Left ventricle myocardium inferior (tissue), 1 donor: ENCODE measurements around the gene COL23A1. TPM values are rescaled to one million over a fixed set of nuclear protein-coding genes. Genes with fewer than 3 reads are reported as not detected.

Experiments
- DNase-seq: peaks from one replicate; pipeline ENCODE4 v3.0.0-alpha.2; 2020
- H3K27ac ChIP-seq: fragments of 200-600 bp; replicated peaks from 2 replicates; pipeline ENCODE4 v1.8.0; 2021
- H3K27me3 ChIP-seq: fragments of 200-600 bp; 2 replicates; pipeline ENCODE4 v1.8.0; 2021; ENCODE audit warnings: low read depth
- H3K36me3 ChIP-seq: fragments of 200-600 bp; 2 replicates; pipeline ENCODE4 v1.8.0; 2021
- H3K4me1 ChIP-seq: fragments of 200-600 bp; 2 replicates; pipeline ENCODE4 v1.8.0; 2021
- H3K4me3 ChIP-seq: fragments of 200-600 bp; 2 replicates; pipeline ENCODE4 v1.8.0; 2021; ENCODE audit warnings: mild to moderate bottlenecking, moderate library complexity
- H3K9me3 ChIP-seq: fragments of 200-600 bp; replicated peaks from 2 replicates; pipeline ENCODE4 v1.8.0; 2021
- CTCF ChIP-seq: fragments of 200-600 bp; IDR thresholded peaks from 2 replicates; pipeline ENCODE4 v1.8.0; 2021; ENCODE audit warnings: antibody characterized with exemption, mild to moderate bottlenecking, borderline replicate concordance
- intact Hi-C: fragments of 100-400 bp; cut with micrococcal nuclease; formaldehyde crosslinking; loops from one replicate; pipeline ENCODE4 v1.11.0; 2022
- total RNA-seq: library from RNA; stranded (reverse); fragmentation: NEBNext Ultra II Directional; extraction: Animal tissue kit (Norgen Biotek cat#: 25700); gene quantifications from one replicate; pipeline ENCODE4 v1.2.1, GENCODE V29; 2021
- donor health status: DM: no; HTN: yes; CAD: no; lungs with severe emphysema.

Gene COL23A1
- total RNA-seq, 1 donor from 2014 or later = 27.4 TPM

DNA sequence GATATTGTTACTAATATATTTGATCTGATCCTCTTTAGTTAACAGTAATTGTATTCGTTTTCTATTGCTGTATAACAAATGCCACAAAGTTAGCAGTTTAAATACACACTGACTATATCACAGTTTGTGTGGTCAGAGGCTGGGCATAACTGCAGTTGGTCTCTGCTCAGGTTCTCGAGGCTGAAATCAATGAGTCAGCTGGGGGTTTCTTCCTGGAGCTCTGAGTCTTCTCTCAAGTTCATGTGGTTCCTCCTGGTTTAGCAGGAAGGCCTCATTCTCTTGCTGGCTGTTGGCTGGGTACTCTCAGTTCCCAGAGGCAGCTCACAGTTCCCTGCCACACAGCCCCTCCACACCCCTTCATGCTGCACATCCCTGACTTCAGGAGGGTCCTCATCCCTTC is 20.7 kb downstream of the COL23A1 start:
- peaks cover 7% of the 10 kb centered on the region for H3K9me3 ChIP-seq
- no peak overlapping the region for H3K27ac ChIP-seq
- peaks cover 1% of the 10 kb centered on the region for H3K27me3 ChIP-seq
- TF ChIP-seq CTCF = no peak
- peaks cover 4% of the 10 kb centered on the region for H3K4me1 ChIP-seq
- intact Hi-C loops = no loop called here
- H3K4me3 ChIP-seq = no peak overlapping the region
- no peaks in the 10 kb centered on the region for H3K36me3 ChIP-seq
- DNase-seq = no peak

GRCh38 chr5:178564811-178565550 is 25.2 kb downstream of the COL23A1 start:
- DNase-seq = no peak
- Histone ChIP-seq H3K9me3 (no peaks in the 10 kb centered on the region), H3K4me3 (no peak overlapping the region), H3K36me3 (no peaks in the 10 kb centered on the region), H3K4me1 (no peaks in the 10 kb centered on the region), H3K27ac (no peak overlapping the region), H3K27me3 (peaks cover 5% of the 10 kb centered on the region)
- no peak for TF ChIP-seq CTCF
- intact Hi-C loops = no loop called here

DNA sequence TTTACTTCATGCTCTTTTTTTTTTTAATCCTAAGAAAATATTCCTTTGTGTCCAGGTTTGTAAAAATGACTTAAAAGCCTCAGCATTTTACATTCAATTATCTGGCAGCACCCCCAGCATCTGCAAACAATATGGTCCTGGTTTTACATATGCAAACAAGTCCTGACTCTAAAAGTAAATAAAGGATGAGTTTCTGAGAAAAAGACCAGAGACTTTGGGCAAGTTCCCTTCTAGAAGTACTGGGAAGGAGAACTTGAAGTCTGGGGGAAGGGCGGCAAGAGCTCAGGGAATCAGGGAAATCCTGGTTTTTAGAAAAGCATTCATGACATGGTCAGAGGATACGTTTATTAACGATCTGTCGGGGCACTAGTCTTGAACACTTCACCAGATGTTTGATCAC is 25.8 kb downstream of the COL23A1 start:
- Histone ChIP-seq H3K27ac (no peak overlapping the region), H3K4me3 (no peak overlapping the region), H3K36me3 (no peaks in the 10 kb centered on the region), H3K4me1 (no peaks in the 10 kb centered on the region), H3K9me3 (no peaks in the 10 kb centered on the region), H3K27me3 (peaks cover 5% of the 10 kb centered on the region)
- intact Hi-C loops = no loop called here
- TF ChIP-seq CTCF = no peak
- DNase-seq = no peak

DNA sequence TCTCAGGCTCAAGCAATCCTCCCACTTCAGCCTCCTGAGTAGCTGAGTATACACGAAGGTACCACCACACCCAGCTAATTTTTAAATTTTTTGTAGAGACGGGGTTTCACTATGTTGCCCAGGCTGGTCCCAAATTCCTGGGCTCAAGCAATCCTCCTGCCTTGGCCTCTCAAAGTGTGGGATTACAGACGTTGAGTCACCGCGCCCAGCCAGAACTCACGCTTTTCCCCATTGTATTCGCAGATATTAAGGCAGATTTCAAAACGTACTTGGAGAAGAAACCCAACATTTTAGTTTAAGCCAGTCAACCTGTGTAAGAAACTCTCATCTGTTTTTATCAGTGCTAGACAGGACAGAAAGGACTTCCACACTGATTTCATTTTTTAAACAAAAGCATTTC is 26.6 kb downstream of the COL23A1 start:
- Histone ChIP-seq H3K36me3 (no peaks in the 10 kb centered on the region), H3K4me3 (no peak overlapping the region), H3K4me1 (no peaks in the 10 kb centered on the region), H3K27me3 (peaks cover 5% of the 10 kb centered on the region), H3K9me3 (no peaks in the 10 kb centered on the region), H3K27ac (no peak overlapping the region)
- intact Hi-C loops = no loop called here
- no peak for DNase-seq
- no peak for TF ChIP-seq CTCF

- no peak for TF ChIP-seq CTCF
- no peak overlapping the region for H3K27ac ChIP-seq
- intact Hi-C loops = no loop called here
These were observed 28.4 kb downstream of the COL23A1 start for GRCh38 chr5:178561746-178562264.

More at GRCh38 chr5:178561746-178562264, 28.4 kb downstream of the COL23A1 start:
- no peak overlapping the region for H3K4me3 ChIP-seq
- no peaks in the 10 kb centered on the region for H3K9me3 ChIP-seq
- no peaks in the 10 kb centered on the region for H3K4me1 ChIP-seq
- peaks cover 5% of the 10 kb centered on the region for H3K27me3 ChIP-seq
- DNase-seq = no peak
- no peaks in the 10 kb centered on the region for H3K36me3 ChIP-seq
